Measurements from ENCODE around the gene HOXC9. TPM values are rescaled to one million over a fixed set of nuclear protein-coding genes. Genes with fewer than 3 reads are reported as not detected.
A peak's percentile ranks its signal among the peaks of the same experiment; 100 is the strongest.

The HOXC9 gene
- total and polyA plus RNA-seq, 2 of the 8 experiments (the other 6 are each of a cell fraction or from before 2014, with no cell fraction given): not detected

DNA sequence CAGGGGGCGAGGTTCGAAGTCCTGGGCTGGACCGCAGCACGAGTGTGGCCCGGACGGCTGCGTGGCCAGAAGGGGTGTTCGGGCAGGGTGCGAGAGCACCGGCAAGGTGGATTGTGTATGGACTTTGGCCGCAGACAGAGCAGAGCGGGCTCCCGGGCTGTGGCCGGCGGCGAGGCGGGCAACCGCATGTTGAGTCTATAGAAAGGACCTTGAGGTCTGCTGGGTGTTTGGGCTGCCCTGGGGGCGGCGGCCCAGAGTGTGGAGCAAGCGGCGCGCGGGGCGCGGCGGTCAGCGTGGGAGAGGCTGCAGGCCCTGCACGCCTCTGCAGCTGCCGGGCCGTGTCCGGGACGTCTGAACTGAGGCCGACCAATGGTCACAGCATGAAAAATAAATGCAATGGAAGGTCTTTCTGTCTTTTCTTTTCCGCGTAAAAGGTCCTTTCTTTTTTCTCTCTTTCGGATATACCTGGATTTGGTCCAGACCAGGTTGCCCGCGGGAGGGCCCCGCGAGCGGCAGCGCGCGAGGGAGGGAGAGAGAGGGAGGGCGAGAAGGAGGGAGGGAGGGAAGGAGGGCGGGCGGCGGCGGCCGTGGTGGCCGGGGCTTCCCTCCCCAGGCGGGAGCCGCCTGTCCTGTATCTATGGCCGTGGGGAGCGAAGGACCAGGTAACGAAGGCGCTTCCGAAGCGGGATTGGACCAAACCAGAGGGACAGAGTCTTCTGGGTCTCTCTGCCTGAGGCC lies 5.5 kb upstream of the HOXC9 start:
- H3K4me1 ChIP-seq (replicated peaks in 1 of 4; ENCODE audit: control insufficient read depth in 3 of 4, insufficient read depth in 4 of 4, low read length in 3 of 4): peaks cover 0 to 15% (median 3%) of the 10 kb centered on the region in 4 experiments; a peak in 5 of 7 replicates
- H3K23me2 ChIP-seq (ENCODE audit: low read depth, low read length): peaks cover 2% of the 10 kb centered on the region; the same call in 1 of the 2 replicates
- DNase-seq (ENCODE audit: low read depth in 1 of 2, low spot score in 2 of 2) (no peak), FAIRE-seq (no peak)
- H4K8ac ChIP-seq (ENCODE audit: extremely low read depth, insufficient read depth, low read length): no peak overlapping the region
- H3K36me3 ChIP-seq (ENCODE audit: control insufficient read depth in 2 of 4, insufficient read depth in 4 of 4, low read length in 3 of 4): peaks cover 0 to 19% (median 0%) of the 10 kb centered on the region in 4 experiments; a peak in 1 of 8 replicates
- H4K5ac ChIP-seq (ENCODE audit: insufficient read length, low read depth, low read length): no peak overlapping the region
- no peak overlapping the region for H2AFZ ChIP-seq (ENCODE audit: low read length)
- H2BK15ac ChIP-seq (ENCODE audit: low read length): 0 out of 2 replicates have a peak overlapping the region, but pooled peaks have one; percentile 46
- ChIA-PET CTCF (ENCODE audit: partially characterized antibody) (interaction anchor here (0.7 to 4.4 kb wide), 5 partner anchors 9 to 213 kb away, joined by 3 to 28 read pairs (median 15); partner anchors contain the start of gene HOXC10), POLR2A (ENCODE audit: partially characterized antibody) (interaction anchor here (1.6 kb wide), 1 partner anchor 8 kb away, joined by 4 read pairs; no protein-coding TSS in a partner anchor)
- peak overlapping the region; percentile 23 to 56 for H3K4me2 ChIP-seq (ENCODE audit: insufficient read depth in 1 of 2, low read depth in 2 of 2, low read length in 2 of 2)
- WGBS, 2 experiments (ENCODE audit: extremely low coverage in 1 of 2, insufficient coverage in 1 of 2, insufficient read length in 1 of 2, insufficient replicate concordance in 2 of 2, low coverage in 1 of 2, low lambda C conversion rate in 2 of 2, missing lambda C conversion rate in 1 of 2): 13% methylated on average over 35 of the region's 60 CpGs; no CpG with 5 or more reads in 1 of the 2 experiments
- H2BK5ac ChIP-seq (ENCODE audit: low read depth, low read length): no peak overlapping the region
- H2AK5ac ChIP-seq (ENCODE audit: low read depth, low read length): peak overlapping the region; percentile 93
- H3K18ac ChIP-seq (ENCODE audit: extremely low read depth, low read length): peak overlapping the region; percentile 19; the same call in 1 of the 2 replicates
- no peak overlapping the region for H4K91ac ChIP-seq (replicated peaks; ENCODE audit: insufficient read length, low read length)
- H3K27ac ChIP-seq (ENCODE audit: low read depth, low read length): no peak overlapping the region
- H3K56ac ChIP-seq (replicated peaks; ENCODE audit: insufficient read length, low read depth, low read length): no peak overlapping the region
- peaks cover 29 to 30% of the 10 kb centered on the region in 2 experiments for H4K20me1 ChIP-seq (replicated peaks in 1 of 2; ENCODE audit: control insufficient read depth in 1 of 2, insufficient read depth in 2 of 2, low read length in 2 of 2)
- peaks cover 0 to 4% of the 10 kb centered on the region in 2 experiments; a peak in 1 of 4 replicates for H3K9me3 ChIP-seq (ENCODE audit: insufficient read depth in 2 of 2, low read depth in 1 of 2, low read length in 1 of 2)
- H3K79me2 ChIP-seq (ENCODE audit: control insufficient read depth in 1 of 2, insufficient read depth in 2 of 2, low read length in 2 of 2): no peaks in the 10 kb centered on the region
- no peak overlapping the region for H3K4ac ChIP-seq (replicated peaks; ENCODE audit: insufficient read length, low read depth, low read length)
- H3K23ac ChIP-seq (ENCODE audit: insufficient read length): no peak overlapping the region
- no peak for TF ChIP-seq FOSL1 (IDR thresholded peaks at IDR 0.05; ENCODE audit: insufficient read depth, low read depth, low read length)
- no peak for TF ChIP-seq MAFK (IDR thresholded peaks at IDR 0.05; ENCODE audit: low read depth, low read length)
- no peak for TF ChIP-seq NRF1 (IDR thresholded peaks at IDR 0.05; ENCODE audit: low read depth, low read length)
- TF ChIP-seq SUZ12 (IDR thresholded peaks at IDR 0.05; ENCODE audit: low read length): peak; percentile 94
- peak; percentile 89 for TF ChIP-seq RNF2 (IDR thresholded peaks at IDR 0.05; ENCODE audit: borderline replicate concordance, low read depth, low read length, missing control alignments, poor library complexity, severe bottlenecking)
- no peak for TF ChIP-seq SIX5 (IDR thresholded peaks at IDR 0.05; ENCODE audit: low read depth, low read length)
- TF ChIP-seq EZH2 (IDR thresholded peaks at IDR 0.05; ENCODE audit: low read depth, low read length, severe bottlenecking): peak; percentile 99
- H2BK12ac ChIP-seq (ENCODE audit: low read depth, low read length): peak overlapping the region; percentile 87; the same call in 1 of the 2 replicates
- H3K27me3 ChIP-seq (replicated peaks in 1 of 4; ENCODE audit: control insufficient read depth in 3 of 4, extremely low read depth in 1 of 4, insufficient read depth in 3 of 4, low read length in 3 of 4): peaks cover 97 to 100% (median 100%) of the 10 kb centered on the region in 4 experiments
- peak overlapping the region in 1 of 4 experiments; percentile 5; a peak in 1 of 8 replicates for H3K4me3 ChIP-seq (ENCODE audit: extremely low read depth in 1 of 4, insufficient read depth in 2 of 4, low read depth in 3 of 4, low read length in 4 of 4)
- H3K79me1 ChIP-seq (ENCODE audit: low read depth, low read length): no peaks in the 10 kb centered on the region
- H3K14ac ChIP-seq (ENCODE audit: insufficient read length): no peak overlapping the region
- no peak overlapping the region for H2BK20ac ChIP-seq (ENCODE audit: low read length)
- H2BK120ac ChIP-seq (replicated peaks; ENCODE audit: low read depth, low read length): no peak overlapping the region
- H3K9ac ChIP-seq (replicated peaks in 1 of 4; ENCODE audit: extremely low read depth in 1 of 4, low read depth in 3 of 4, low read length in 3 of 4): no peak overlapping the region
